Measurements from ENCODE around the gene PYURF. TPM values are rescaled to one million over a fixed set of nuclear protein-coding genes. Genes with fewer than 3 reads are reported as not detected.

The PYURF gene
- total RNA-seq, 1 donor from 2014 or later = 56.3 TPM

- ATAC-seq = no peak
- intact Hi-C loops (cut with DNase I) = loop anchor here (10.0 kb wide), 1 partner anchor 483 kb away; no protein-coding TSS in a partner anchor
- no peak for DNase-seq (ENCODE audit: missing footprints)
These were observed 5.8 kb downstream of the PYURF start for GRCh38 chr4:88517825-88518224.

GRCh38 chr4:88516746-88517145 lies 6.8 kb downstream of the PYURF start:
- intact Hi-C loops (cut with DNase I) = loop anchor here (10.0 kb wide), 1 partner anchor 482 kb away; no protein-coding TSS in a partner anchor
- no peak for ATAC-seq
- no peak for DNase-seq (ENCODE audit: missing footprints)

- ATAC-seq (no peak), DNase-seq (ENCODE audit: missing footprints) (no peak)
- intact Hi-C loops (cut with DNase I) = loop anchor here (1.0 to 10.0 kb wide), 2 partner anchors 296 to 480 kb away; no protein-coding TSS in a partner anchor
These were observed 8.7 kb downstream of the PYURF start for GRCh38 chr4:88514557-88515511.

GRCh38 chr4:88511236-88511635 lies 12.3 kb downstream of the PYURF start:
- ATAC-seq = no peak
- intact Hi-C loops (cut with DNase I) = loop anchor here (10.0 kb wide), 1 partner anchor 476 kb away; no protein-coding TSS in a partner anchor

GRCh38 chr4:88503344-88503743 lies 20.2 kb downstream of the PYURF start:
- no peak for ATAC-seq
- intact Hi-C loops (cut with DNase I) = no loop called here
- DNase-seq (ENCODE audit: missing footprints) = no peak

More at GRCh38 chr4:88511236-88511635, 12.3 kb downstream of the PYURF start:
- no peak for DNase-seq (ENCODE audit: missing footprints)

- ATAC-seq = no peak
- intact Hi-C loops (cut with DNase I) = no loop called here
These were observed 25.6 kb downstream of the PYURF start for GRCh38 chr4:88497859-88498409.

GRCh38 chr4:88489100-88489761 lies 34.3 kb downstream of the PYURF start:
- DNase-seq (ENCODE audit: missing footprints) (no peak), ATAC-seq (no peak)
- intact Hi-C loops (cut with DNase I) = no loop called here

More at GRCh38 chr4:88497859-88498409, 25.6 kb downstream of the PYURF start:
- DNase-seq (ENCODE audit: missing footprints) = no peak

- no peak for ATAC-seq
- DNase-seq (ENCODE audit: missing footprints) = no peak
- intact Hi-C loops (cut with DNase I) = no loop called here
These were observed 42.0 kb downstream of the PYURF start for GRCh38 chr4:88481537-88481936.

GRCh38 chr4:88478247-88478646 lies 45.3 kb downstream of the PYURF start:
- DNase-seq (ENCODE audit: missing footprints) (no peak), ATAC-seq (no peak)
- intact Hi-C loops (cut with DNase I) = no loop called here

GRCh38 chr4:88477229-88477860 lies 46.2 kb downstream of the PYURF start:
- ATAC-seq (no peak), DNase-seq (ENCODE audit: missing footprints) (no peak)
- intact Hi-C loops (cut with DNase I) = no loop called here

Other genes starting within 250 kb of the PYURF start
- gene PPM1K, start 239.2 kb downstream of the PYURF start, total RNA-seq = 125 TPM
- gene HERC6, start 144.9 kb downstream of the PYURF start, total RNA-seq = 6.1 TPM
- 1.6 TPM for gene HERC5, start 66.7 kb downstream of the PYURF start, total RNA-seq
- gene HERC3, start 68.7 kb upstream of the PYURF start, total RNA-seq = 49.5 TPM
- 2.4 TPM for gene NAP1L5, start 174.1 kb upstream of the PYURF start, total RNA-seq